Heart left ventricle (tissue), 13 donors: ENCODE results near the gene THSD4.

Experiments used
- CTCF ChIP-seq, 12 donors: fragments of 200-600 bp; sonication (generic) in 4 of 12; IDR thresholded peaks; one replicate each; pipeline versions ENCODE4 v1.5.0 to v1.8.0; 2018 to 2022; ENCODE audit warnings: antibody characterized with exemption in 12 of 12, mild to moderate bottlenecking in 5 of 12
- POLR2A ChIP-seq, 2 donors: fragments of 450-650 bp; IDR thresholded peaks; one replicate each; pipeline ENCODE4 v1.6.1; 2017; ENCODE audit warnings: antibody characterized with exemption in 2 of 2, mild to moderate bottlenecking in 2 of 2, moderate library complexity in 2 of 2
- donor health status: ischemic (EF 13 %, LVEDD 7.1; RV severe dilation, severe dysfunction).
- donor health status: DM: no; HTN: yes; CAD: no.
- donor health status: DM: no; HTN: no; CAD: no.
- donor health status: ischemic (EF 25% LVEDD 6.9; RV normal size, moderate dysfunction).
- donor health status: ischemic (EF 25% LVEDD 5.7; RV mildly dilated, moderate dysfunction).
- donor health status: ischemic (EF 35%, LVEDD 5.7; RV mildly dilated, moderate dysfunction).
- donor health status: nonischemic (EF 11% LVEDD 7.7; RV severe dilation, severe dysfunction).
- donor health status: DM: yes; HTN: yes; CAD: no.
- donor health status: PGD.
- donor health status: ischemic (EF 29% LVEDD 5.4; RV normal size, mild dysfunction).
- donor health status: nonischemic (EF 23%, LVEDD 6.1; RV moderate dilation, normal function).

DNA sequence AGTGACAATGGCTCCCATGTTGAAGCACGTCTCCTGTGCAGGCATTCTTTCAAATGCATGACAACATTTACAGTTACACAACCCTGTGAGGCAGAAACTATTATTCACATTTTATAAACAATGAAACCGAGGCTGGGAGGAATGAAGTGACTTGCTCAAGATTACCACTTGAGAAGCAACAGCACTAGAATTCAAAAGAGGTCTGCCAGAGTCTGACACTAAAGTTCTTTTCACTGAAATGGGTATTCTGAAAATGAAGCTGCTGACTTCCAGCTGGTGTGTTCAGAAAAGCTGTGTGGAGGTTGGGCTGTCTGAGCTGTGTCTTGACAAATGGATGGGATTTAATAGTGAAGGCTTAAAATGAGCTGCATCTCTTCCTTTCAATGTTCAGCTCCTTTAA is 104.4 kb downstream of the THSD4 start:
- TF ChIP-seq CTCF (IDR thresholded peaks at IDR 0.05), result no peak
- TF ChIP-seq POLR2A (IDR thresholded peaks at IDR 0.05), result no peak
